Sigmoid colon (tissue), 7 donors: ENCODE results near the gene EPO. TPM values are rescaled to one million over a fixed set of nuclear protein-coding genes. Genes with fewer than 3 reads are reported as not detected.
"Not testable (repeated sequence)": the region's sequence is repeated elsewhere in the genome, so short reads cannot be mapped to it uniquely, and the experiment has no call there.

Source experiments
- DNase-seq: peaks from one replicate; pipeline ENCODE4 v3.0.0-alpha.2; 2019
- H3K27ac ChIP-seq, 4 donors: fragments of 200-600 bp; sonication (generic); one replicate each; pipeline ENCODE4 v1.5.1; 2016 to 2019; ENCODE audit warnings: mild to moderate bottlenecking in 1 of 4
- H3K27me3 ChIP-seq, 3 donors: fragments of 200-600 bp; sonication (generic); one replicate each; pipeline ENCODE4 v1.5.1; 2019; ENCODE audit warnings: mild to moderate bottlenecking in 1 of 3
- H3K36me3 ChIP-seq, 4 donors: fragments of 200-600 bp; sonication (generic); one replicate each; pipeline ENCODE4 v1.5.1; 2016 to 2019
- H3K4me1 ChIP-seq, 4 donors: fragments of 200-600 bp; sonication (generic); one replicate each; pipeline ENCODE4 v1.5.1; 2017 to 2019
- H3K4me3 ChIP-seq, 4 donors: fragments of 200-600 bp; sonication (generic); one replicate each; pipeline ENCODE4 v1.5.1; 2017 to 2019; ENCODE audit warnings: mild to moderate bottlenecking in 2 of 4, moderate library complexity in 1 of 4
- H3K9me3 ChIP-seq, 4 donors: fragments of 200-600 bp in 3 of 4; sonication (generic) in 3 of 4; one replicate each; pipeline versions ENCODE4 v1.5.1 to v1.6.1; 2013 to 2019
- EP300 ChIP-seq, 4 donors: sonication (generic); formaldehyde crosslinking; IDR thresholded peaks; one replicate each; pipeline ENCODE4 v1.6.1; 2017; ENCODE audit warnings: antibody characterized with exemption in 4 of 4
- POLR2A ChIP-seq, 2 donors: fragments of 450-650 bp; IDR thresholded peaks; one replicate each; pipeline ENCODE4 v1.6.1; 2016; ENCODE audit warnings: antibody characterized with exemption in 2 of 2, mild to moderate bottlenecking in 2 of 2, moderate library complexity in 2 of 2
- POLR2AphosphoS5 ChIP-seq, 4 donors: sonication (generic); formaldehyde crosslinking; IDR thresholded peaks; one replicate each; pipeline ENCODE4 v1.6.1; 2017; ENCODE audit warnings: antibody characterized with exemption in 4 of 4
- WGBS, 2 donors: extraction: QIAGEN DNeasy Blood & Tissue Kit; methylation state at CpG; one replicate each; pipeline ENCODE4 v1.1.7; 2013; 5-methylcytosine and 5-hydroxymethylcytosine counted together
- intact Hi-C: fragments of 100-400 bp; cut with DNase I; formaldehyde crosslinking; loops from one replicate; pipeline ENCODE4 v1.15.1; 2023
- polyA plus RNA-seq, 3 donors: library from polyadenylated mRNA; stranded (reverse); fragments of 200-250 nt; gene quantifications; one replicate each; pipeline ENCODE4 v1.2.3, GENCODE V29; 2013
- total RNA-seq, 4 donors: library from RNA; depleted of rRNA; stranded (reverse); fragments of >200 nt; gene quantifications; one replicate each; pipeline ENCODE4 v1.1.0, GENCODE V29; 2016
- TF ChIP-seq, protein P1 (sequence below), 4 experiments: fragments of 450-650 bp in 3 of 4; fragments of 200-600 bp in 1 of 4; IDR thresholded peaks; one replicate each; pipeline ENCODE4 v1.5.1; 2016 to 2019; ENCODE audit warnings: antibody characterized with exemption in 4 of 4, mild to moderate bottlenecking in 3 of 4, moderate library complexity in 2 of 4
- donor health status: healthy with polysubstance abuse.
- donor health status: Bipolar disorder and iron deficiency.
- donor health status: healthy.

Gene EPO
- total and polyA plus RNA-seq, 7 donors = not detected

DNA sequence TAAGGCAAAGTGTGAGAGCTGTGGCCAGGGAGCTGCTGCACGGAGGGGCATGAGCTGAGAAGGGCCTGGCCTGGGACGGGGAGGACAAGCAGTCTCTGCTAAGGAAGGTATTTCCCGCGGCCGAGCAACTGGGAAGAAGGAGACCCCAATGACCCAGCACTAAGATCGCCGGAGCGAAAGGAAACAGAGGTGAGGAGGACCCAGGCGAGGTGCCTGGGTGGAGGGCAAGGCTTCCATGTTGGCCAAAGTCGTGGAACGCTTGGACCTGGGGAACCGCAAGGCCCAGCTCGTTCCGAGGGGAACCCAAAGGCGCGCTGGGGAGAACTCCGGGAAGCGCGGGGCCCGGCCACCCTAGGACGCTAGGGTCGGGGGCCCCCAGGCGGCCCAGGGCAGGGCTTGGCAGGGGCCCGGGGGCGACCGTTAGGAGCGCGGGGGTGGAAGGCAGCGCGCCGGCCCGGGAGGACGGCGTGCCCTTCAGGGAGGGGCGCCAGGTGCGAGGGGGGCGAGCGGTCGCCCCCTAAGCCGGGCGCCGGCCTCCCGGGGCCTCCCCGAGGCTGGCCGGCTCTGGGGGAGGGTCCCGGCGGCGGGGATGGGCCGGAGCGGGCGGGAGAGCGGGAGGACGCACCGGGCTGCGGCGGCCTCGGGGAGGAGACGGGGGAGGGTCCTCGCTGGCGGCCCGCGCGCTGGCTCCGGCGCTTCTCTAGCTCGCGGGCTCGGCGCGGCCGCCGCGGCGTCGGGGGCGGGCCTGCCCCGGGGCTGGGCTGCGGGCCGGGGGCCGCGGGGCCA, 26.8 kb upstream of the EPO start:
- peak overlapping the region; percentile 82 to 95 (median 84) for H3K27ac ChIP-seq
- H3K27me3 ChIP-seq = no peaks in the 10 kb centered on the region
- TF ChIP-seq POLR2AphosphoS5 (IDR thresholded peaks at IDR 0.05) (no peak), EP300 (IDR thresholded peaks at IDR 0.05) (no peak), POLR2A (IDR thresholded peaks at IDR 0.05) (no peak)
- TF ChIP-seq, protein P1, sequence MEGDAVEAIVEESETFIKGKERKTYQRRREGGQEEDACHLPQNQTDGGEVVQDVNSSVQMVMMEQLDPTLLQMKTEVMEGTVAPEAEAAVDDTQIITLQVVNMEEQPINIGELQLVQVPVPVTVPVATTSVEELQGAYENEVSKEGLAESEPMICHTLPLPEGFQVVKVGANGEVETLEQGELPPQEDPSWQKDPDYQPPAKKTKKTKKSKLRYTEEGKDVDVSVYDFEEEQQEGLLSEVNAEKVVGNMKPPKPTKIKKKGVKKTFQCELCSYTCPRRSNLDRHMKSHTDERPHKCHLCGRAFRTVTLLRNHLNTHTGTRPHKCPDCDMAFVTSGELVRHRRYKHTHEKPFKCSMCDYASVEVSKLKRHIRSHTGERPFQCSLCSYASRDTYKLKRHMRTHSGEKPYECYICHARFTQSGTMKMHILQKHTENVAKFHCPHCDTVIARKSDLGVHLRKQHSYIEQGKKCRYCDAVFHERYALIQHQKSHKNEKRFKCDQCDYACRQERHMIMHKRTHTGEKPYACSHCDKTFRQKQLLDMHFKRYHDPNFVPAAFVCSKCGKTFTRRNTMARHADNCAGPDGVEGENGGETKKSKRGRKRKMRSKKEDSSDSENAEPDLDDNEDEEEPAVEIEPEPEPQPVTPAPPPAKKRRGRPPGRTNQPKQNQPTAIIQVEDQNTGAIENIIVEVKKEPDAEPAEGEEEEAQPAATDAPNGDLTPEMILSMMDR (IDR thresholded peaks at IDR 0.05) = no peak
- H3K4me1 ChIP-seq = peaks cover 0 to 53% (median 47%) of the 10 kb centered on the region in 4 donors
- intact Hi-C loops = loop anchor here (5.0 kb wide), 2 partner anchors 131 to 226 kb away; no protein-coding TSS in a partner anchor
- no peaks in the 10 kb centered on the region for H3K9me3 ChIP-seq
- H3K4me3 ChIP-seq = peak overlapping the region; percentile 73 to 99 (median 92)
- DNase-seq = peak; percentile 69
- 1% methylated on average over 81 of the region's 81 CpGs for WGBS, 2 donors
- H3K36me3 ChIP-seq = peaks cover 0 to 10% (median 6%) of the 10 kb centered on the region in 4 donors

GRCh38 chr7:100694098-100694745, 26.0 kb upstream of the EPO start, which contains the start of gene GIGYF1:
Gene GIGYF1 (minus strand): TSS chr7:100694250. CDS start chr7:100688238, 6,012 bp downstream.
- DNase-seq = peak; percentile 89
- Histone ChIP-seq H3K27ac (peak within 1 kb of the TSS; percentile 82 to 95 (median 86)), H3K4me3 (peak within 1 kb of the TSS; percentile 73 to 99 (median 92)), H3K27me3 (no peaks in the 10 kb centered on the region), H3K36me3 (peaks cover 0 to 4% (median 1%) of the 10 kb centered on the region in 4 donors), H3K9me3 (no peaks in the 10 kb centered on the region), H3K4me1 (peaks cover 0 to 46% (median 42%) of the 10 kb centered on the region in 4 donors)
- intact Hi-C loops = loop anchor here (5.0 kb wide), 2 partner anchors 132 to 227 kb away; no protein-coding TSS in a partner anchor
- 1% methylated on average over 95 to 102 of the region's 102 CpGs for WGBS, 2 donors
- TF ChIP-seq POLR2AphosphoS5 (IDR thresholded peaks at IDR 0.05) (peak in 3 of 4 donors; percentile 11 to 51 (median 43)), POLR2A (IDR thresholded peaks at IDR 0.05) (no peak), EP300 (IDR thresholded peaks at IDR 0.05) (no peak)
- TF ChIP-seq, protein P1 (IDR thresholded peaks at IDR 0.05) = no peak

DNA sequence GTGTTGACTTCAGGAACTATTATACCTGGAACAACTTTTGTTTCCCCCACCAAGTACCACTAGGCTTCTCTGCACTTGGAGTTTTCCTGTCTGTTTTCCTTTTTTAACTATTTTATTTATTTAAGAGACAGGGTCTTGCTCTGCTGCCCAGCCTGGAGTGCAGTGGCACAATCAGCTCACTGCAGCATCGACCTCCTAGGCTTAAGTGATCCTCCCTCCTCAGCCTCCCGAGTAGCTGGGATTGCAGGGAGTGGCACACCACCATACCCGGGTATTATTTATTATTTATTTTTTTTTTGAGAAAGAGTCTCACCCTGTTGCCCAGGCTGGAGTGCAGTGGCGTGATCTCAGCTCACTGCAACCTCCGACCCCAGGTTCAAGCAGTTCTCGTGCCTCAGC, 24.1 kb upstream of the EPO start:
- TF ChIP-seq EP300 (IDR thresholded peaks at IDR 0.05) = no peak
- TF ChIP-seq POLR2A (IDR thresholded peaks at IDR 0.05) = no peak
- TF ChIP-seq, protein P1 (IDR thresholded peaks at IDR 0.05) = no peak
- WGBS, 2 donors = 60 to 86% methylated on average over 6 of the region's 6 CpGs
- no peak for DNase-seq
- no peaks in the 10 kb centered on the region for H3K9me3 ChIP-seq
- H3K27ac ChIP-seq = peak overlapping the region in 1 of 4 donors; percentile 1
- H3K4me1 ChIP-seq = peaks cover 0 to 29% (median 24%) of the 10 kb centered on the region in 4 donors
- intact Hi-C loops = no loop called here
- H3K36me3 ChIP-seq = no peaks in the 10 kb centered on the region
- H3K4me3 ChIP-seq = no peak overlapping the region
- H3K27me3 ChIP-seq = no peaks in the 10 kb centered on the region

DNA sequence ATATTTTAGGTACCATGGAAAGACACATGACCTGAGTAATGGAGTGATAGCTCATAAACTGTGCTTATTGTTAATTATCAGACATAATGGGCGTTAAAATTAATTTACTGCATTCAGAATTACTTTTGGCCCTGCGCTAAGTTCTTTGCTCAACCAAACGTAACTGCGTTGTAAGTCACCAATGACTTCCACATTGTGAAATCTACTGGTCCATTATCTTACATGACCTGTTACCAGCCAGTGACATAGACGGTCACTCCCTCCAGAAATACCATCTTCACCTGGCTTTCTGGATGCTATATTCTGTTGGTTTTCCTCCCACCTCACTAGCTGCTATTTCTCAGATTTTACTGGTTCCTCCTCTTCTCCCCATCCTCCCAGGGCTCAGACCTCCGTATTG, 21.2 kb upstream of the EPO start:
- Histone ChIP-seq H3K27me3 (no peaks in the 10 kb centered on the region), H3K9me3 (no peaks in the 10 kb centered on the region), H3K4me3 (no peak overlapping the region), H3K36me3 (no peaks in the 10 kb centered on the region), H3K27ac (no peak overlapping the region), H3K4me1 (peaks cover 0 to 6% (median 2%) of the 10 kb centered on the region in 4 donors)
- DNase-seq = no peak
- no peak for TF ChIP-seq POLR2A (IDR thresholded peaks at IDR 0.05)
- TF ChIP-seq, protein P1 (IDR thresholded peaks at IDR 0.05) = no peak
- TF ChIP-seq POLR2AphosphoS5 (IDR thresholded peaks at IDR 0.05) = no peak
- no peak for TF ChIP-seq EP300 (IDR thresholded peaks at IDR 0.05)
- WGBS, 2 donors = 34 to 73% methylated on average over 6 of the region's 6 CpGs
- intact Hi-C loops = no loop called here

DNA sequence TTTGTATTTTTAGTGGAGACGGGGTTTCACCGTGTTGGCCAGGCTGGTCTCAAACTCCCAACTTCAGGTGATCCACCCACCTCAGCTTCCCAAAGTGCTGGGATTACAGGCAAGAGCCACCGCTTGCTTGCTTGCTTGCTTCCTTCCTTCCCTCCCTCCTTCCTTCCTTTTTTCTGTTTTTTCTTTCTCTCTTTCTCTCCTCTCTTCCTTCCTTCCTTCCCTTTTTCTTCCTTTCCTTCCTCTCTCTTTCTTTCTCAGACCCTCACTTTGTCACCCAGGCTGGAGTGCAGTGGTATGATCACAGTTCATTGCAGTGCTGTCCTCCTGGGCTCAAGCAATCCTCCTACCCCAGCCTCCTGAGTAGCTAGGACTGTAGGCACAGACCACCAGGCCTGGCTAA, 19.2 kb upstream of the EPO start:
- DNase-seq, H3K36me3 ChIP-seq, intact Hi-C loops, H3K4me3 ChIP-seq, H3K9me3 ChIP-seq, H3K27me3 ChIP-seq, H3K27ac ChIP-seq: not testable (repeated sequence)
- H3K4me1 ChIP-seq = peaks cover 0 to 10% (median 7%) of the 10 kb centered on the region in 4 donors
- 55 to 88% methylated on average over 3 of the region's 3 CpGs for WGBS, 2 donors
